ENCODE results near the gene SMIM26. TPM values are rescaled to one million over a fixed set of nuclear protein-coding genes. Genes with fewer than 3 reads are reported as not detected.
"Not testable (repeated sequence)": the region's sequence is repeated elsewhere in the genome, so short reads cannot be mapped to it uniquely, and the experiment has no call there.

The SMIM26 gene
- total RNA-seq, result 10 to 100 TPM; 67.6 to 80.3 TPM
- polyA plus RNA-seq (2013, experiment 1 of 2), result 109 TPM
- 94.5 TPM for polyA plus RNA-seq (2013, experiment 2 of 2)
- long read RNA-seq, experiment 1, transcript SMIM26-202 (2 exons, 575 nt), result major isoform, 25 of 35 reads
- long read RNA-seq, experiment 1, transcript SMIM26-201 (2 exons, 505 nt), result minor isoform, 9 of 35 reads
- long read RNA-seq, experiment 1, partial matches to known transcripts, result 0 of 35 reads
- long read RNA-seq, experiment 1, other reads (novel, unspliced or antisense), result 1 of 35 reads
- long read RNA-seq, experiment 2, transcript SMIM26-202 (2 exons, 575 nt), result major isoform, 37 of 48 reads
- long read RNA-seq, experiment 2, transcript SMIM26-201 (2 exons, 505 nt), result minor isoform, 11 of 48 reads
- long read RNA-seq, experiment 2, partial matches to known transcripts, result 0 of 48 reads
- long read RNA-seq, experiment 2, other reads (novel, unspliced or antisense), result 0 of 48 reads
- long read RNA-seq, experiment 3, transcript SMIM26-202 (2 exons, 575 nt), result major isoform, 22 of 30 reads
- long read RNA-seq, experiment 3, transcript SMIM26-201 (2 exons, 505 nt), result minor isoform, 8 of 30 reads
- long read RNA-seq, experiment 3, partial matches to known transcripts, result 0 of 30 reads
- long read RNA-seq, experiment 3, other reads (novel, unspliced or antisense), result 0 of 30 reads
- long read RNA-seq, experiment 4, result 0 reads

DNA sequence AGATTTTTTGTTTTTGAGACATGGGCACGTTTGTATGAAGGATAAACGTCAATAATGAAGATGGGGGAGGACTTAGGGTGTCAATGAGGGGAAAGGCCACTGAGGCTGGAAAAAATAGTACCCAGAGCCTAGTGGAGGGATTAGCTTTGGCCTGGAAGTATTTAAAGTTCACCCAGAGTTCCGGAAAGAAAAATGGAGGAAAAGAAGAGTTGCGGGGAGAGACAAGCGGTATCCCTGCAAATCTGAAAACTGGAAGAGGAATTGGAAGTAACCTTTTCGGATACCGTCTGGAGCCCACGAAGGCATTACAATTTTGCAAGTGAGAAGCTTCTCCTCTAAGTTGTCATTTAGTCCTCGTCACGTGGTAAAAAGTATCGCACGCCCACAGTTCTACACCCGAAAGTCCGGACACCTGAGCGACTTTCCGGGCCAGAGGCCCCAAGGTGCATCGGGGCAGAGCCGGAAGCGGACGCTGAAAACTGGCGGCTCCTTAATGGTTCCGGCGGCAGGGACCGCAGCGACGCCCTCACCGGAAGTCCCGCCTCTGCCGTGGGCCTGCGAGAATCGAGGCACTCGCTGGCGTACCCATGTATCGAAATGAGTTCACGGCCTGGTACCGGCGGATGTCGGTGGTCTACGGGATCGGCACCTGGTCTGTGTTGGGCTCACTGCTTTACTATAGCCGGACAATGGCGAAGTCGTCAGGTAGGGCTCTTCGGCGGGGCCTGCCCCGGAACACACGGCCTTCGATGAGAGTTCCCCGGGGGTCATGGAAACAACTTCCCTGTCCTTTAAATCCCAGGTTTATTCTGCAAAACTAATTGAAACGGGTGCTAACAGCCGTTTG, at the start of gene SMIM26:
SMIM26 (plus strand) TSS at position 541 of the 847 bp plus-strand sequence; CDS start at position 588, 47 bp downstream.
- Histone ChIP-seq H3K27ac (ENCODE audit: low read depth, low read length) (no peak within 1 kb of the TSS), H3K36me3 (ENCODE audit: control insufficient read depth, insufficient read depth, low read length) (peaks cover 30% of the 10 kb centered on the region), H3K27me3 (ENCODE audit: control insufficient read depth, insufficient read depth, low read length, poor library complexity, severe bottlenecking) (no peaks in the 10 kb centered on the region), H3K4me1 (ENCODE audit: control insufficient read depth, insufficient read depth, low read length) (no peaks in the 10 kb centered on the region), H3K9ac (ENCODE audit: extremely low read depth, low read length, poor library complexity, severe bottlenecking) (peak within 1 kb of the TSS; percentile 79), H3K9me3 (ENCODE audit: control insufficient read depth, low read length) (no peaks in the 10 kb centered on the region), H3K4me3 (ENCODE audit: low read length) (peak within 1 kb of the TSS; percentile 91)
- Mint-ChIP-seq H3K27me3 (ENCODE audit: insufficient read depth) (no peaks in the 10 kb centered on the region), H3K9me3 (no peaks in the 10 kb centered on the region), H3K27ac (peak within 1 kb of the TSS; percentile 96), H3K4me3 (peak within 1 kb of the TSS; percentile 97), H3K36me3 (ENCODE audit: low read depth) (peaks cover 30% of the 10 kb centered on the region), H3K4me1 (peaks cover 4% of the 10 kb centered on the region)
- peak; percentile 96 for DNase-seq
- TF ChIP-seq, protein P1, sequence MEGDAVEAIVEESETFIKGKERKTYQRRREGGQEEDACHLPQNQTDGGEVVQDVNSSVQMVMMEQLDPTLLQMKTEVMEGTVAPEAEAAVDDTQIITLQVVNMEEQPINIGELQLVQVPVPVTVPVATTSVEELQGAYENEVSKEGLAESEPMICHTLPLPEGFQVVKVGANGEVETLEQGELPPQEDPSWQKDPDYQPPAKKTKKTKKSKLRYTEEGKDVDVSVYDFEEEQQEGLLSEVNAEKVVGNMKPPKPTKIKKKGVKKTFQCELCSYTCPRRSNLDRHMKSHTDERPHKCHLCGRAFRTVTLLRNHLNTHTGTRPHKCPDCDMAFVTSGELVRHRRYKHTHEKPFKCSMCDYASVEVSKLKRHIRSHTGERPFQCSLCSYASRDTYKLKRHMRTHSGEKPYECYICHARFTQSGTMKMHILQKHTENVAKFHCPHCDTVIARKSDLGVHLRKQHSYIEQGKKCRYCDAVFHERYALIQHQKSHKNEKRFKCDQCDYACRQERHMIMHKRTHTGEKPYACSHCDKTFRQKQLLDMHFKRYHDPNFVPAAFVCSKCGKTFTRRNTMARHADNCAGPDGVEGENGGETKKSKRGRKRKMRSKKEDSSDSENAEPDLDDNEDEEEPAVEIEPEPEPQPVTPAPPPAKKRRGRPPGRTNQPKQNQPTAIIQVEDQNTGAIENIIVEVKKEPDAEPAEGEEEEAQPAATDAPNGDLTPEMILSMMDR (conservative IDR thresholded peaks at IDR 0.05), result no peak
- 0 to 1% methylated on average over 44 to 51 of the region's 51 CpGs for WGBS, 2 experiments (ENCODE audit: insufficient coverage in 1 of 2, insufficient read length in 1 of 2)

- H3K36me3 Mint-ChIP-seq (ENCODE audit: low read depth), result peaks cover 25% of the 10 kb centered on the region
- not testable (repeated sequence) for H3K9me3 Mint-ChIP-seq; H3K4me1 ChIP-seq (ENCODE audit: control insufficient read depth, insufficient read depth, low read length); H3K9ac ChIP-seq (ENCODE audit: extremely low read depth, low read length, poor library complexity, severe bottlenecking); H3K9me3 ChIP-seq (ENCODE audit: control insufficient read depth, low read length); H3K4me3 Mint-ChIP-seq; H3K27ac Mint-ChIP-seq; H3K4me1 Mint-ChIP-seq; H3K27me3 Mint-ChIP-seq (ENCODE audit: insufficient read depth); DNase-seq; H3K27me3 ChIP-seq (ENCODE audit: control insufficient read depth, insufficient read depth, low read length, poor library complexity, severe bottlenecking); H3K4me3 ChIP-seq (ENCODE audit: low read length); H3K27ac ChIP-seq (ENCODE audit: low read depth, low read length)
- WGBS, 2 experiments (ENCODE audit: insufficient coverage in 1 of 2, insufficient read length in 1 of 2), result 89 to 93% methylated on average over 6 to 9 of the region's 9 CpGs
- H3K36me3 ChIP-seq (ENCODE audit: control insufficient read depth, insufficient read depth, low read length), result peaks cover 43% of the 10 kb centered on the region
Observed at GRCh38 chr20:18522066-18522465, 45.2 kb upstream of the SMIM26 start.

DNA sequence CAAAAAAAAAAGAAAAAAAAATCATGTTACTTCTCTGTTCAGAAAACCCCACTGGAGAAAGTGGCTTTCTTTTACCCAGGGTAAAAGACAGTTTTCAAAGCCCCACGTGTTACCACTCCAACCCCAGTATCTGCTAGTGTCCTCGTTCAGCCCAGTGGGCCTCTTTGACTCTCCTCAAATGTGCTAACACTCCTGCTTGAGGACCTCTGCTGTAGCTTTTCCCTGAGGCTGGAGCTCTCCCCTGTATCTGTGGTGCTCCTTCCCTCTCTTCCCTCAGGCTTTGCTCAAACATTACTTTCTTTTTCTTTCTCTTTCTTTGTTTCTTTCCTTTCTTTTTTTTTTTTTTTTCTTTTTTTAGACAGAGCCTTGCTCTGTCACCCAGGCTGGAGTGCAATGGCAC, 44.2 kb upstream of the SMIM26 start:
- H3K27me3 Mint-ChIP-seq (ENCODE audit: insufficient read depth), result no peaks in the 10 kb centered on the region

More for the DNA sequence above, 44.2 kb upstream of the SMIM26 start:
- WGBS, 2 experiments (ENCODE audit: insufficient coverage in 1 of 2, insufficient read length in 1 of 2), result 84 to 93% methylated on average over 2 of the region's 2 CpGs
- H3K36me3 ChIP-seq (ENCODE audit: control insufficient read depth, insufficient read depth, low read length), result peaks cover 51% of the 10 kb centered on the region
- no peak for DNase-seq
- Mint-ChIP-seq H3K4me3 (no peak overlapping the region), H3K4me1 (no peaks in the 10 kb centered on the region), H3K9me3 (no peaks in the 10 kb centered on the region), H3K36me3 (ENCODE audit: low read depth) (peaks cover 35% of the 10 kb centered on the region), H3K27ac (no peak overlapping the region)
- no peaks in the 10 kb centered on the region for H3K27me3 ChIP-seq (ENCODE audit: control insufficient read depth, insufficient read depth, low read length, poor library complexity, severe bottlenecking)
- H3K4me3 ChIP-seq (ENCODE audit: low read length), result no peak overlapping the region
- TF ChIP-seq, protein P1 (conservative IDR thresholded peaks at IDR 0.05), result no peak
- no peak overlapping the region for H3K27ac ChIP-seq (ENCODE audit: low read depth, low read length)
- no peaks in the 10 kb centered on the region for H3K9me3 ChIP-seq (ENCODE audit: control insufficient read depth, low read length)
- no peak overlapping the region for H3K9ac ChIP-seq (ENCODE audit: extremely low read depth, low read length, poor library complexity, severe bottlenecking)
- H3K4me1 ChIP-seq (ENCODE audit: control insufficient read depth, insufficient read depth, low read length), result no peaks in the 10 kb centered on the region

All from endodermal cell (in vitro differentiated cells).